OCI-LY7 (cell line): Measurements from ENCODE around the gene HECW1. TPM values are rescaled to one million over a fixed set of nuclear protein-coding genes. Genes with fewer than 3 reads are reported as not detected.

ENCODE experiments used
- BruUV-seq: library from RNA; stranded (reverse); fragments of 400-500 nt; replicated peaks from 2 replicates; lab custom pipeline; 2021; lab: Mats Ljungman, UMichigan
- CTCF ChIA-PET: fragments of 300-600 bp; sonication (Branson Sonifier 250); formaldehyde crosslinking; loops from one replicate; lab custom pipeline; 2022; ENCODE audit warnings: antibody characterized with exemption; ENCODE audit not compliant: unreplicated experiment; lab: Charles Lee
- POLR2A ChIA-PET: fragments of 300-600 bp; sonication (Branson Sonifier 250); formaldehyde crosslinking; loops from one replicate; lab custom pipeline; 2022; ENCODE audit warnings: antibody characterized with exemption; lab: Charles Lee
- DNase-seq: peaks from one replicate; pipeline ENCODE4 v3.0.0-alpha.2; 2015; ENCODE audit warnings: low spot score
- H2AFZ ChIP-seq: fragments of 200-600 bp; sonication (generic), shearing (Covaris generic); 2 replicates; pipeline ENCODE4 v1.6.1; 2014; ENCODE audit warnings: mild to moderate bottlenecking, antibody characterized with exemption, low read length, moderate library complexity
- H3K27ac ChIP-seq: fragments of 200-600 bp; sonication (generic); 2 replicates; pipeline ENCODE4 v1.5.1; 2014; ENCODE audit warnings: mixed run types, low read depth, mild to moderate bottlenecking, moderate library complexity, low read length, inconsistent platforms; ENCODE audit not compliant: poor library complexity, severe bottlenecking
- H3K36me3 ChIP-seq: fragments of 200-600 bp; sonication (generic); 2 replicates; pipeline ENCODE4 v1.6.1; 2014; ENCODE audit warnings: mild to moderate bottlenecking, antibody characterized with exemption, low read length, moderate library complexity, mixed read lengths; ENCODE audit not compliant: insufficient read depth
- H3K4me1 ChIP-seq: fragments of 200-600 bp; sonication (generic); 2 replicates; pipeline ENCODE4 v1.5.1; 2014; ENCODE audit warnings: mild to moderate bottlenecking, low read length; ENCODE audit not compliant: insufficient read depth, poor library complexity, severe bottlenecking
- H3K4me2 ChIP-seq: fragments of 200-600 bp; sonication (generic); 2 replicates; pipeline ENCODE4 v1.6.1; 2014; ENCODE audit warnings: mild to moderate bottlenecking, low read length
- H3K4me3 ChIP-seq: fragments of 200-600 bp; sonication (generic); 2 replicates; pipeline ENCODE4 v1.5.1; 2014; ENCODE audit warnings: mild to moderate bottlenecking, low read depth, low read length; ENCODE audit not compliant: poor library complexity, severe bottlenecking
- H3K79me2 ChIP-seq: fragments of 200-600 bp; sonication (generic); 2 replicates; pipeline ENCODE4 v1.6.1; 2016; ENCODE audit warnings: low read depth, mild to moderate bottlenecking, low read length, moderate library complexity, mixed read lengths; ENCODE audit not compliant: insufficient read depth
- H3K9me2 ChIP-seq: fragments of 200-600 bp; sonication (generic); 2 replicates; pipeline ENCODE4 v1.6.1; 2016; ENCODE audit warnings: mild to moderate bottlenecking, low read length, mixed read lengths; ENCODE audit not compliant: insufficient read depth
- H3K9me3 ChIP-seq: fragments of 200-600 bp; sonication (generic); 2 replicates; pipeline ENCODE4 v1.6.1; 2014; ENCODE audit warnings: mild to moderate bottlenecking, mixed run types, low read length, mixed read lengths
- H4K20me1 ChIP-seq: fragments of 200-600 bp; sonication (generic); 2 replicates; pipeline ENCODE4 v1.6.1; 2014; ENCODE audit warnings: mild to moderate bottlenecking, antibody characterized with exemption, low read length, moderate library complexity, mixed read lengths; ENCODE audit not compliant: insufficient read depth
- EZH2phosphoT487 ChIP-seq: fragments of 200-600 bp; sonication (generic); IDR thresholded peaks from 2 replicates; pipeline ENCODE4 v1.6.1; 2018; ENCODE audit warnings: low read depth, borderline replicate concordance, mild to moderate bottlenecking, mixed run types, antibody characterized with exemption, low read length, moderate library complexity, mixed read lengths
- intact Hi-C: fragments of 100-400 bp; cut with micrococcal nuclease; formaldehyde crosslinking; loops from one replicate; pipeline ENCODE4 v1.10.0; 2022; ENCODE audit not compliant: unreplicated experiment
- total RNA-seq, 2 experiments: library from RNA; depleted of rRNA in 1 of 2; stranded (reverse); fragments of >200 nt in 1 of 2; shearing (Covaris generic) in 1 of 2; gene quantifications; 2 replicates each; pipeline ENCODE4 v1.2.3, GENCODE V29; 2014 to 2022
- TF ChIP-seq, protein P1 (sequence below): fragments of 200-600 bp; sonication (generic); conservative IDR thresholded peaks from 2 replicates; pipeline ENCODE4 v1.5.1; 2014; ENCODE audit warnings: mild to moderate bottlenecking, antibody characterized with exemption, low read length, moderate library complexity, mixed read lengths

The HECW1 gene
- total RNA-seq, 2 experiments from 2014 or later, result 2.0 TPM

DNA sequence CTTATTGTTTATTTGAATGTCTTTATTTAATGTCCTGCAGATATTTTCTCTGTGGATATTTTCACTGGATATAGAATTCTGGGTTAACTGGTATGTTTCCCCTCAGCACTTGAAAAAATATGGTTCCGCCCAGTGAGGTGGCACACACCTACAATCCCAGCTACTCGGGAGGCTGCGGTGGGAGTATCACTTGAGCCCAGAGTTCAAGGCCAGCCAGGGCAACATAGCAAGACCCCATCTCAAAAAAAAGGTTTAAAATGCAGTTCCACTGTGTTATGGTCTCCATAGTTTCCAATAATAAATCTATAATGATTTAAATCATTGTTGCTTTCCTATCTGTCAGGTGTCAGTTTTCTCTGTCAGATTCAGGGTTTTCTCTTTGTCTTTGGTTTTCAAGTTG lies 305.0 kb downstream of the HECW1 start:
- TF ChIP-seq, protein P1, sequence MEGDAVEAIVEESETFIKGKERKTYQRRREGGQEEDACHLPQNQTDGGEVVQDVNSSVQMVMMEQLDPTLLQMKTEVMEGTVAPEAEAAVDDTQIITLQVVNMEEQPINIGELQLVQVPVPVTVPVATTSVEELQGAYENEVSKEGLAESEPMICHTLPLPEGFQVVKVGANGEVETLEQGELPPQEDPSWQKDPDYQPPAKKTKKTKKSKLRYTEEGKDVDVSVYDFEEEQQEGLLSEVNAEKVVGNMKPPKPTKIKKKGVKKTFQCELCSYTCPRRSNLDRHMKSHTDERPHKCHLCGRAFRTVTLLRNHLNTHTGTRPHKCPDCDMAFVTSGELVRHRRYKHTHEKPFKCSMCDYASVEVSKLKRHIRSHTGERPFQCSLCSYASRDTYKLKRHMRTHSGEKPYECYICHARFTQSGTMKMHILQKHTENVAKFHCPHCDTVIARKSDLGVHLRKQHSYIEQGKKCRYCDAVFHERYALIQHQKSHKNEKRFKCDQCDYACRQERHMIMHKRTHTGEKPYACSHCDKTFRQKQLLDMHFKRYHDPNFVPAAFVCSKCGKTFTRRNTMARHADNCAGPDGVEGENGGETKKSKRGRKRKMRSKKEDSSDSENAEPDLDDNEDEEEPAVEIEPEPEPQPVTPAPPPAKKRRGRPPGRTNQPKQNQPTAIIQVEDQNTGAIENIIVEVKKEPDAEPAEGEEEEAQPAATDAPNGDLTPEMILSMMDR, result no peak
- TF ChIP-seq EZH2phosphoT487, result no peak
- ChIA-PET CTCF (no interaction called here), POLR2A (no interaction called here)
- no peaks in the 10 kb centered on the region for H3K79me2 ChIP-seq
- H3K4me2 ChIP-seq, result no peak overlapping the region
- intact Hi-C loops, result no loop called here
- H3K9me3 ChIP-seq, result no peaks in the 10 kb centered on the region
- H3K27ac ChIP-seq, result no peak overlapping the region
- no peak overlapping the region for H3K4me3 ChIP-seq
- H2AFZ ChIP-seq, result no peak overlapping the region
- no peak for DNase-seq
- no peaks in the 10 kb centered on the region for H3K9me2 ChIP-seq
- H3K4me1 ChIP-seq, result no peaks in the 10 kb centered on the region
- H3K36me3 ChIP-seq, result no peaks in the 10 kb centered on the region
- no TSS peak for BruUV-seq
- no peaks in the 10 kb centered on the region for H4K20me1 ChIP-seq

DNA sequence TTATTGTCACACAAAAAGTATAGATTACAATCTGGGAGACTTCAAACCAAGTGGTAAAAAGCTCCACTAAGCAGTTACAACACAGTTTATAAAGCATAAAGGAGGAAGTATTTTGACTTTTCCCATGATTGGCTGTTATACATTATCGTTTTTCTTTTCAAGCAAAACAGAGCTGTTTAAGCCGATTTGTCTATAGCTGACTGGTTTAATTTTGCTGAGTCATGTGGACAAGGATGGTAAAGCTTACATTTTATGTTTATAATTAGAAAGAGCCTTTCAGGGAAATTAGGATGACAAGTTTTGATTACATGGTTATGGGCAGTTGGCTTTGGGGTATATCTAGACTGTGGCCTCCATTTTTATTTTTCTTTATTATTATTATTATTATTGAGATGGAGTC lies 318.0 kb downstream of the HECW1 start:
- Histone ChIP-seq H3K4me1 (no peaks in the 10 kb centered on the region), H3K79me2 (no peaks in the 10 kb centered on the region), H4K20me1 (no peaks in the 10 kb centered on the region), H2AFZ (no peak overlapping the region), H3K27ac (no peak overlapping the region), H3K9me3 (no peaks in the 10 kb centered on the region), H3K4me2 (no peak overlapping the region), H3K36me3 (no peaks in the 10 kb centered on the region), H3K9me2 (no peaks in the 10 kb centered on the region), H3K4me3 (no peak overlapping the region)
- DNase-seq, result no peak
- POLR2A ChIA-PET, result interaction anchor here (1.3 kb wide), 1 partner anchor 9 kb away, joined by 3 read pairs; no protein-coding TSS in a partner anchor
- CTCF ChIA-PET, result interaction anchor here (0.7 kb wide), 1 partner anchor 9 kb away, joined by 3 read pairs; no protein-coding TSS in a partner anchor
- intact Hi-C loops, result no loop called here
- TF ChIP-seq EZH2phosphoT487, result no peak
- TF ChIP-seq, protein P1, result no peak
- BruUV-seq, result no TSS peak

GRCh38 chr7:43431020-43431595 lies 318.7 kb downstream of the HECW1 start:
- Histone ChIP-seq H3K4me2 (no peak overlapping the region), H3K9me3 (no peaks in the 10 kb centered on the region), H3K36me3 (no peaks in the 10 kb centered on the region), H3K79me2 (no peaks in the 10 kb centered on the region), H3K9me2 (no peaks in the 10 kb centered on the region), H3K4me3 (no peak overlapping the region), H3K4me1 (no peaks in the 10 kb centered on the region), H4K20me1 (no peaks in the 10 kb centered on the region), H2AFZ (no peak overlapping the region), H3K27ac (no peak overlapping the region)
- CTCF ChIA-PET, result no interaction called here
- BruUV-seq, result no TSS peak
- intact Hi-C loops, result no loop called here
- DNase-seq, result no peak
- POLR2A ChIA-PET, result interaction anchor here (1.3 kb wide), 1 partner anchor 9 kb away, joined by 3 read pairs; no protein-coding TSS in a partner anchor
- TF ChIP-seq, protein P1, result no peak
- no peak for TF ChIP-seq EZH2phosphoT487
